ENCODE results near the gene RFX3.

The RFX3 gene

GRCh38 chr9:3479514-3480352, 46.1 kb downstream of the RFX3 start:
- H3K27me3 ChIP-seq (replicated peaks in 2 of 5; ENCODE audit: control insufficient read depth in 4 of 5, insufficient read depth in 5 of 5, low read length in 4 of 5) = no peaks in the 10 kb centered on the region
- POLR2A ChIA-PET = no interaction called here
- no peak overlapping the region for H3K27ac ChIP-seq (ENCODE audit: insufficient read depth in 1 of 2, low read depth in 1 of 2, low read length in 2 of 2, poor library complexity in 1 of 2, severe bottlenecking in 2 of 2)
- peaks cover 4 to 34% (median 10%) of the 10 kb centered on the region in 4 experiments for H3K36me3 ChIP-seq (ENCODE audit: control insufficient read depth in 4 of 4, insufficient read depth in 4 of 4, low read length in 3 of 4)
- CTCF ChIA-PET = interaction anchor here (1.1 to 1.5 kb wide), 2 partner anchors 28 to 43 kb away, joined by 3 read pairs; no protein-coding TSS in a partner anchor
- H3K4me1 ChIP-seq (ENCODE audit: control extremely low read depth in 1 of 4, control insufficient read depth in 4 of 4, insufficient read depth in 4 of 4, low read length in 3 of 4) = no peaks in the 10 kb centered on the region
- DNase-seq = no peak
- 87% methylated on average over 5 of the region's 7 CpGs for WGBS (ENCODE audit: insufficient coverage)
- H3K4me3 ChIP-seq (ENCODE audit: control insufficient read depth in 1 of 7, extremely low read depth in 1 of 7, insufficient read depth in 4 of 7, low read depth in 2 of 7, low read length in 6 of 7) = no peak overlapping the region
- H3K9me3 ChIP-seq (ENCODE audit: control extremely low read depth in 1 of 5, control insufficient read depth in 4 of 5, insufficient read depth in 2 of 5, low read depth in 1 of 5, low read length in 4 of 5) = peaks cover 0 to 12% (median 4%) of the 10 kb centered on the region in 5 experiments

- H3K4me3 ChIP-seq (ENCODE audit: control insufficient read depth in 1 of 7, extremely low read depth in 1 of 7, insufficient read depth in 4 of 7, low read depth in 2 of 7, low read length in 6 of 7) = no peak overlapping the region
- H3K4me1 ChIP-seq (ENCODE audit: control extremely low read depth in 1 of 4, control insufficient read depth in 4 of 4, insufficient read depth in 4 of 4, low read length in 3 of 4) = peaks cover 0 to 6% (median 4%) of the 10 kb centered on the region in 4 experiments
- no peak for DNase-seq
- CTCF ChIA-PET = interaction anchor here (1.3 to 1.5 kb wide), 3 partner anchors 11 to 44 kb away, joined by 3 to 5 read pairs (median 4); no protein-coding TSS in a partner anchor
- H3K36me3 ChIP-seq (ENCODE audit: control insufficient read depth in 4 of 4, insufficient read depth in 4 of 4, low read length in 3 of 4) = peaks cover 2 to 25% (median 9%) of the 10 kb centered on the region in 4 experiments
- peaks cover 0 to 12% (median 4%) of the 10 kb centered on the region in 5 experiments for H3K9me3 ChIP-seq (ENCODE audit: control extremely low read depth in 1 of 5, control insufficient read depth in 4 of 5, insufficient read depth in 2 of 5, low read depth in 1 of 5, low read length in 4 of 5)
- H3K27me3 ChIP-seq (replicated peaks in 2 of 5; ENCODE audit: control insufficient read depth in 4 of 5, insufficient read depth in 5 of 5, low read length in 4 of 5) = no peaks in the 10 kb centered on the region
- no peak overlapping the region for H3K27ac ChIP-seq (ENCODE audit: insufficient read depth in 1 of 2, low read depth in 1 of 2, low read length in 2 of 2, poor library complexity in 1 of 2, severe bottlenecking in 2 of 2)
- POLR2A ChIA-PET = no interaction called here
- WGBS (ENCODE audit: insufficient coverage) = 100% methylated on average over 1 of the region's 1 CpG
Measured at GRCh38 chr9:3478549-3478953, 47.2 kb downstream of the RFX3 start.

GRCh38 chr9:3477236-3477834, 48.5 kb downstream of the RFX3 start:
- CTCF ChIA-PET = interaction anchor here (1.3 to 1.5 kb wide), 2 partner anchors 10 to 39 kb away, joined by 4 to 5 read pairs; no protein-coding TSS in a partner anchor
- H3K27ac ChIP-seq (ENCODE audit: insufficient read depth in 1 of 2, low read depth in 1 of 2, low read length in 2 of 2, poor library complexity in 1 of 2, severe bottlenecking in 2 of 2) = no peak overlapping the region

DNA sequence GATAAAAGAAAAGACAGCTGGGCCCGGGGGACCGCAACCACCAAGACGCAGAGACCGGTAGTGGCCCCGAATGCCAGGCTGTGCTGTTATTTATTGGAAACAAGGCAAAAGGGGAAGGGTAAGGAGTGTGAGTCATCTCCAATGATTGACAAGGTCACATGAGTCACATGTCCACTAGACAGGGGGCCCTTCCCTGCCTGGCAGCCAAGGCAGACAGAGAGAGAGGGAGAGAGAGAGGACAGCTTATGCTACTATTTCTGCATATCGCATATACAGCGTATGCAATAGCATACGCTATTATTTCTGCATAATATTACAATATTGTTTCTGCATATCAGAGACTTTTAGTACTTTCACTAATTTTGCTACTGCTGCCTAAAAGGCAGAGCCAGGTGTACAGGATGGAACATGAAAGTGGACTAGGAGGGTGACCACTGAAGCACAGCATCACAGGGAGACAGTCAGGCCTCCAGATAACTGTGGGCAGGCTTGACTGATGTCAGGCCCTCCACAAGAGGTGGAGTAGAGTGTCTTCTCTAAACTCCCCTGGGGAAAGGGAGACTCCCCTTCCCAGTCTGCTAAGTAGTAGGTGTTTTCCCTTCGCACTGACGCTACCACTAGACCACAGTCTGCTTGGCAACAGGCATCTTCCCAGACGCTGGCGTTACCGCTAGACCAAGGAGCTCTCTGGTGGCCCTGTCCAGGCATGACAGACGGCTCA, 50.3 kb downstream of the RFX3 start:
- peaks cover 6 to 14% (median 10%) of the 10 kb centered on the region in 4 experiments for H3K4me1 ChIP-seq (ENCODE audit: control extremely low read depth in 1 of 4, control insufficient read depth in 4 of 4, insufficient read depth in 4 of 4, low read length in 3 of 4)
- CTCF ChIA-PET = interaction anchor here (0.9 kb wide), 1 partner anchor 12 kb away, joined by 3 read pairs; no protein-coding TSS in a partner anchor
- no peak overlapping the region for H3K27ac ChIP-seq (ENCODE audit: insufficient read depth in 1 of 2, low read depth in 1 of 2, low read length in 2 of 2, poor library complexity in 1 of 2, severe bottlenecking in 2 of 2)
- 95% methylated on average over 10 of the region's 14 CpGs for WGBS (ENCODE audit: insufficient coverage)
- peak in 2 of 3 donors; percentile 37 to 62 for DNase-seq
- H3K4me3 ChIP-seq (ENCODE audit: control insufficient read depth in 1 of 7, extremely low read depth in 1 of 7, insufficient read depth in 4 of 7, low read depth in 2 of 7, low read length in 6 of 7) = no peak overlapping the region
- no peaks in the 10 kb centered on the region for H3K27me3 ChIP-seq (replicated peaks in 2 of 5; ENCODE audit: control insufficient read depth in 4 of 5, insufficient read depth in 5 of 5, low read length in 4 of 5)
- peaks cover 0 to 12% (median 4%) of the 10 kb centered on the region in 5 experiments for H3K9me3 ChIP-seq (ENCODE audit: control extremely low read depth in 1 of 5, control insufficient read depth in 4 of 5, insufficient read depth in 2 of 5, low read depth in 1 of 5, low read length in 4 of 5)
- POLR2A ChIA-PET = no interaction called here
- H3K36me3 ChIP-seq (ENCODE audit: control insufficient read depth in 4 of 4, insufficient read depth in 4 of 4, low read length in 3 of 4) = peaks cover 2 to 17% (median 9%) of the 10 kb centered on the region in 4 experiments

More at GRCh38 chr9:3477236-3477834, 48.5 kb downstream of the RFX3 start:
- Histone ChIP-seq H3K9me3 (ENCODE audit: control extremely low read depth in 1 of 5, control insufficient read depth in 4 of 5, insufficient read depth in 2 of 5, low read depth in 1 of 5, low read length in 4 of 5) (peaks cover 0 to 12% (median 4%) of the 10 kb centered on the region in 5 experiments), H3K36me3 (ENCODE audit: control insufficient read depth in 4 of 4, insufficient read depth in 4 of 4, low read length in 3 of 4) (peaks cover 2 to 20% (median 9%) of the 10 kb centered on the region in 4 experiments), H3K27me3 (replicated peaks in 2 of 5; ENCODE audit: control insufficient read depth in 4 of 5, insufficient read depth in 5 of 5, low read length in 4 of 5) (no peaks in the 10 kb centered on the region), H3K4me1 (ENCODE audit: control extremely low read depth in 1 of 4, control insufficient read depth in 4 of 4, insufficient read depth in 4 of 4, low read length in 3 of 4) (peaks cover 6 to 14% (median 10%) of the 10 kb centered on the region in 4 experiments), H3K4me3 (ENCODE audit: control insufficient read depth in 1 of 7, extremely low read depth in 1 of 7, insufficient read depth in 4 of 7, low read depth in 2 of 7, low read length in 6 of 7) (no peak overlapping the region)
- DNase-seq = peak in 2 of 3 donors; percentile 18 to 35
- POLR2A ChIA-PET = no interaction called here
- no CpG with 5 or more reads among the region's 4 CpGs for WGBS (ENCODE audit: insufficient coverage)

DNA sequence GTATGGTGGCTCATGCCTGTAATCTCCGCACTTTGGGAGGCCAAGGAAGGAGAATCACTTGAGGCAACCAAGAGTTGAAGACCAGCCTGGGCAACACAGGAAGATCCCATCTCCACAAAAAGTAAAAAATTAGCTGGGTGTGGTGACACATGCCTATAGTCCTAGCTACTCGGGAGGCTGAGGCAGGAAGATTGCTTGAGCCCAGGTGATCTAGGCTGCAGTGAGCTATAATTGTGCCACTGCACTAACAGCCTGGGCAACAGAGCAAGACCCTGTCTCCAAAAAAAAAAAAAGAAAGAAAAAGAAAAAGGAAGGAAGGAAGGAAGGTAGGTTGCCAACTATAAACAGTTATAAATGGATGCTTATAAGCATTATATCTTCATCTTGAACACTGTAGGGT, 51.0 kb downstream of the RFX3 start:
- POLR2A ChIA-PET = no interaction called here
- H3K36me3 ChIP-seq (ENCODE audit: control insufficient read depth in 4 of 4, insufficient read depth in 4 of 4, low read length in 3 of 4) = peaks cover 0 to 11% (median 7%) of the 10 kb centered on the region in 4 experiments
- H3K4me1 ChIP-seq (ENCODE audit: control extremely low read depth in 1 of 4, control insufficient read depth in 4 of 4, insufficient read depth in 4 of 4, low read length in 3 of 4) = peaks cover 6 to 14% (median 10%) of the 10 kb centered on the region in 4 experiments
- H3K27ac ChIP-seq (ENCODE audit: insufficient read depth in 1 of 2, low read depth in 1 of 2, low read length in 2 of 2, poor library complexity in 1 of 2, severe bottlenecking in 2 of 2) = no peak overlapping the region
- peaks cover 0 to 9% (median 4%) of the 10 kb centered on the region in 5 experiments for H3K9me3 ChIP-seq (ENCODE audit: control extremely low read depth in 1 of 5, control insufficient read depth in 4 of 5, insufficient read depth in 2 of 5, low read depth in 1 of 5, low read length in 4 of 5)
- no peak overlapping the region for H3K4me3 ChIP-seq (ENCODE audit: control insufficient read depth in 1 of 7, extremely low read depth in 1 of 7, insufficient read depth in 4 of 7, low read depth in 2 of 7, low read length in 6 of 7)
- no peaks in the 10 kb centered on the region for H3K27me3 ChIP-seq (replicated peaks in 2 of 5; ENCODE audit: control insufficient read depth in 4 of 5, insufficient read depth in 5 of 5, low read length in 4 of 5)
- no peak for DNase-seq
- CTCF ChIA-PET = interaction anchor here (0.9 kb wide), 1 partner anchor 11 kb away, joined by 3 read pairs; no protein-coding TSS in a partner anchor
- 100% methylated on average over 2 of the region's 2 CpGs for WGBS (ENCODE audit: insufficient coverage)

DNA sequence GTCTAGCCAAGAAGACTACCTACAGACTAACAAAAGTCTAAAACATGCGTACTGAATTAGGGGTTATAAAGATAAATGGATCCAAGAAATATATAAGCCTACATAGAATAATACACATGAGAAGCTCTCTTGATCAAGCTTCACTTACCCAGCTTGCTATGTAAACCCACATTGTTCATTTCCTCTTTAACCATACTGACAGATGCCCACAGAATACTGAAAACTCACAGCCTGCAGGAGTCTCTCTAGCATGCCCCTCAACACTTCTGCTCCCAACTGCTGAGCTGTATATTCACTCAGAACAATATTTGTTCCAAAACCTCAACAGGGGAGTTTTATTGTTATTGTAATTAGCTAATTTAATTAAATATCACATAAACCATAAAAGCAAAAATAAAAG, 52.4 kb downstream of the RFX3 start:
- peaks cover 6 to 14% (median 10%) of the 10 kb centered on the region in 4 experiments for H3K4me1 ChIP-seq (ENCODE audit: control extremely low read depth in 1 of 4, control insufficient read depth in 4 of 4, insufficient read depth in 4 of 4, low read length in 3 of 4)
- DNase-seq = peak; percentile 22 to 81 (median 74)
- H3K27me3 ChIP-seq (replicated peaks in 2 of 5; ENCODE audit: control insufficient read depth in 4 of 5, insufficient read depth in 5 of 5, low read length in 4 of 5) = no peaks in the 10 kb centered on the region
- WGBS (ENCODE audit: insufficient coverage) = no CpG with 5 or more reads among the region's 1 CpG
- ChIA-PET POLR2A (no interaction called here), CTCF (interaction anchor here (0.6 to 1.5 kb wide), 4 partner anchors 11 to 177 kb away, joined by 3 to 8 read pairs (median 4); no protein-coding TSS in a partner anchor)
- H3K9me3 ChIP-seq (ENCODE audit: control extremely low read depth in 1 of 5, control insufficient read depth in 4 of 5, insufficient read depth in 2 of 5, low read depth in 1 of 5, low read length in 4 of 5) = peaks cover 0 to 4% (median under 1%) of the 10 kb centered on the region in 5 experiments
- H3K4me3 ChIP-seq (ENCODE audit: control insufficient read depth in 1 of 7, extremely low read depth in 1 of 7, insufficient read depth in 4 of 7, low read depth in 2 of 7, low read length in 6 of 7) = no peak overlapping the region
- peak overlapping the region in 1 of 2 experiments; percentile 36 for H3K27ac ChIP-seq (ENCODE audit: insufficient read depth in 1 of 2, low read depth in 1 of 2, low read length in 2 of 2, poor library complexity in 1 of 2, severe bottlenecking in 2 of 2)
- peaks cover 0 to 1% (median under 1%) of the 10 kb centered on the region in 4 experiments for H3K36me3 ChIP-seq (ENCODE audit: control insufficient read depth in 4 of 4, insufficient read depth in 4 of 4, low read length in 3 of 4)

Data from common myeloid progenitor, CD34-positive (primary cell).